BE2C (cell line): ENCODE results near the gene AFP.

ENCODE experiments used
- DNase-seq: peaks from one replicate; pipeline ENCODE4 v3.0.0-alpha.2; 2020
- H3K27me3 ChIP-seq: fragments of 250-450 bp; sonication (Bioruptor Pico); 2 replicates; pipeline ENCODE4 v1.5.1; 2020; ENCODE audit warnings: mild to moderate bottlenecking
- H3K36me3 ChIP-seq: fragments of 250-450 bp; sonication (Bioruptor Pico); 2 replicates; pipeline ENCODE4 v1.5.1; 2020; ENCODE audit warnings: mild to moderate bottlenecking
- H3K4me1 ChIP-seq: fragments of 250-450 bp; sonication (Bioruptor Pico); 2 replicates; pipeline ENCODE4 v1.5.1; 2020
- H3K4me3 ChIP-seq: 2 replicates; pipeline ENCODE4 v1.5.1; 2011; ENCODE audit warnings: low read depth, low read length
- H3K9me3 ChIP-seq: fragments of 250-450 bp; sonication (Bioruptor Pico); 2 replicates; pipeline ENCODE4 v1.5.1; 2020
- CTCF ChIP-seq: IDR thresholded peaks from 2 replicates; pipeline ENCODE4 v1.5.1; 2012; ENCODE audit warnings: mild to moderate bottlenecking, low read depth, low read length

Gene AFP

GRCh38 chr4:73396993-73397972 lies 38.7 kb upstream of the AFP start:
- H3K9me3 ChIP-seq: no peaks in the 10 kb centered on the region
- no peaks in the 10 kb centered on the region for H3K4me1 ChIP-seq
- no peak for TF ChIP-seq CTCF
- H3K36me3 ChIP-seq: no peaks in the 10 kb centered on the region
- H3K27me3 ChIP-seq: peaks cover 2% of the 10 kb centered on the region; the same call in 1 of the 2 replicates
- no peak for DNase-seq
- no peak overlapping the region for H3K4me3 ChIP-seq

GRCh38 chr4:73401412-73401811 lies 34.6 kb upstream of the AFP start:
- H3K9me3 ChIP-seq: no peaks in the 10 kb centered on the region
- DNase-seq: no peak
- H3K36me3 ChIP-seq: no peaks in the 10 kb centered on the region
- no peak for TF ChIP-seq CTCF
- H3K4me3 ChIP-seq: no peak overlapping the region
- H3K4me1 ChIP-seq: no peaks in the 10 kb centered on the region
- H3K27me3 ChIP-seq: peaks cover 2% of the 10 kb centered on the region; the same call in 1 of the 2 replicates

- TF ChIP-seq CTCF: no peak
Observed at GRCh38 chr4:73404042-73404441, 32.0 kb upstream of the AFP start, which contains the start of gene ALB. Gene ALB (plus strand): TSS chr4:73404287. CDS start chr4:73404328, 41 bp downstream.

GRCh38 chr4:73404457-73404856 lies 31.6 kb upstream of the AFP start:
- no peak for DNase-seq
- no peak for TF ChIP-seq CTCF
- Histone ChIP-seq H3K9me3 (no peaks in the 10 kb centered on the region), H3K27me3 (no peaks in the 10 kb centered on the region; the same call in 1 of the 2 replicates), H3K4me3 (no peak overlapping the region), H3K4me1 (no peaks in the 10 kb centered on the region), H3K36me3 (no peaks in the 10 kb centered on the region)

More at GRCh38 chr4:73404042-73404441, 32.0 kb upstream of the AFP start, which contains the start of gene ALB:
- Histone ChIP-seq H3K4me3 (no peak within 1 kb of the TSS), H3K36me3 (no peaks in the 10 kb centered on the region), H3K27me3 (no peaks in the 10 kb centered on the region; the same call in 1 of the 2 replicates), H3K9me3 (no peaks in the 10 kb centered on the region), H3K4me1 (no peaks in the 10 kb centered on the region)
- no peak for DNase-seq

- Histone ChIP-seq H3K4me3 (no peak overlapping the region), H3K27me3 (peaks cover 2% of the 10 kb centered on the region), H3K4me1 (no peaks in the 10 kb centered on the region), H3K9me3 (no peaks in the 10 kb centered on the region), H3K36me3 (no peaks in the 10 kb centered on the region)
- DNase-seq: no peak
- no peak for TF ChIP-seq CTCF
Observed at GRCh38 chr4:73405138-73405537, 30.9 kb upstream of the AFP start.

GRCh38 chr4:73406548-73406875 lies 29.5 kb upstream of the AFP start:
- no peak for DNase-seq
- H3K4me3 ChIP-seq: no peak overlapping the region
- TF ChIP-seq CTCF: no peak
- peaks cover 3% of the 10 kb centered on the region; the same call in 1 of the 2 replicates for H3K27me3 ChIP-seq
- H3K9me3 ChIP-seq: no peaks in the 10 kb centered on the region
- H3K4me1 ChIP-seq: no peaks in the 10 kb centered on the region
- H3K36me3 ChIP-seq: no peaks in the 10 kb centered on the region
